Glutamatergic neuron (in vitro differentiated cells): ENCODE data around the gene CDC5L. TPM values are rescaled to one million over a fixed set of nuclear protein-coding genes. Genes with fewer than 3 reads are reported as not detected.
"Not testable (repeated sequence)": the region's sequence is repeated elsewhere in the genome, so short reads cannot be mapped to it uniquely, and the experiment has no call there.

Experiments
- DNase-seq: peaks from one replicate; pipeline ENCODE4 v3.0.0; 2022
- H3K27ac Mint-ChIP-seq: one replicate; pipeline ENCODE4 v1.8.0; 2020; ENCODE audit warnings: mild to moderate bottlenecking, mixed read lengths, inconsistent platforms; ENCODE audit not compliant: unreplicated experiment
- H3K27me3 Mint-ChIP-seq: one replicate; pipeline ENCODE4 v1.8.0; 2020; ENCODE audit warnings: mild to moderate bottlenecking, moderate library complexity, mixed read lengths, inconsistent platforms; ENCODE audit not compliant: unreplicated experiment
- H3K36me3 Mint-ChIP-seq: one replicate; pipeline ENCODE4 v1.8.0; 2020; ENCODE audit warnings: mild to moderate bottlenecking, mixed read lengths, inconsistent platforms; ENCODE audit not compliant: unreplicated experiment
- H3K4me1 Mint-ChIP-seq: one replicate; pipeline ENCODE4 v1.8.0; 2020; ENCODE audit warnings: mild to moderate bottlenecking, low read depth, mixed read lengths, inconsistent platforms; ENCODE audit not compliant: unreplicated experiment
- H3K4me3 Mint-ChIP-seq: one replicate; pipeline ENCODE4 v1.8.0; 2020; ENCODE audit warnings: mild to moderate bottlenecking, mixed read lengths, inconsistent platforms; ENCODE audit not compliant: unreplicated experiment
- H3K9me3 Mint-ChIP-seq: one replicate; pipeline ENCODE4 v1.8.0; 2020; ENCODE audit warnings: mild to moderate bottlenecking, moderate library complexity, mixed read lengths, inconsistent platforms; ENCODE audit not compliant: unreplicated experiment
- total RNA-seq: library from RNA; stranded (reverse); fragmentation: NEBNext Ultra II Directional; extraction: Animal tissue kit (Norgen Biotek cat#: 25700); gene quantifications from one replicate; pipeline ENCODE4 v1.2.1, GENCODE V29; 2021; ENCODE audit not compliant: unreplicated experiment
- TF ChIP-seq, protein P1 (sequence below): fragments of 200-600 bp; sonication (generic); IDR thresholded peaks from one replicate; pipeline ENCODE4 v1.5.0; 2021; ENCODE audit not compliant: partially characterized antibody, unreplicated experiment

The CDC5L gene
- total RNA-seq, 1 donor from 2014 or later: 19.6 TPM

- H3K4me1 Mint-ChIP-seq: no peaks in the 10 kb centered on the region
- no peaks in the 10 kb centered on the region for H3K36me3 Mint-ChIP-seq
- H3K9me3 Mint-ChIP-seq: no peaks in the 10 kb centered on the region
- no peak for DNase-seq
- H3K27me3 Mint-ChIP-seq: peaks cover 4% of the 10 kb centered on the region
- TF ChIP-seq, protein P1, sequence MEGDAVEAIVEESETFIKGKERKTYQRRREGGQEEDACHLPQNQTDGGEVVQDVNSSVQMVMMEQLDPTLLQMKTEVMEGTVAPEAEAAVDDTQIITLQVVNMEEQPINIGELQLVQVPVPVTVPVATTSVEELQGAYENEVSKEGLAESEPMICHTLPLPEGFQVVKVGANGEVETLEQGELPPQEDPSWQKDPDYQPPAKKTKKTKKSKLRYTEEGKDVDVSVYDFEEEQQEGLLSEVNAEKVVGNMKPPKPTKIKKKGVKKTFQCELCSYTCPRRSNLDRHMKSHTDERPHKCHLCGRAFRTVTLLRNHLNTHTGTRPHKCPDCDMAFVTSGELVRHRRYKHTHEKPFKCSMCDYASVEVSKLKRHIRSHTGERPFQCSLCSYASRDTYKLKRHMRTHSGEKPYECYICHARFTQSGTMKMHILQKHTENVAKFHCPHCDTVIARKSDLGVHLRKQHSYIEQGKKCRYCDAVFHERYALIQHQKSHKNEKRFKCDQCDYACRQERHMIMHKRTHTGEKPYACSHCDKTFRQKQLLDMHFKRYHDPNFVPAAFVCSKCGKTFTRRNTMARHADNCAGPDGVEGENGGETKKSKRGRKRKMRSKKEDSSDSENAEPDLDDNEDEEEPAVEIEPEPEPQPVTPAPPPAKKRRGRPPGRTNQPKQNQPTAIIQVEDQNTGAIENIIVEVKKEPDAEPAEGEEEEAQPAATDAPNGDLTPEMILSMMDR: no peak
- H3K4me3 Mint-ChIP-seq: no peak overlapping the region
- no peak overlapping the region for H3K27ac Mint-ChIP-seq
Observed at GRCh38 chr6:44341095-44341890, 46.2 kb upstream of the CDC5L start.

DNA sequence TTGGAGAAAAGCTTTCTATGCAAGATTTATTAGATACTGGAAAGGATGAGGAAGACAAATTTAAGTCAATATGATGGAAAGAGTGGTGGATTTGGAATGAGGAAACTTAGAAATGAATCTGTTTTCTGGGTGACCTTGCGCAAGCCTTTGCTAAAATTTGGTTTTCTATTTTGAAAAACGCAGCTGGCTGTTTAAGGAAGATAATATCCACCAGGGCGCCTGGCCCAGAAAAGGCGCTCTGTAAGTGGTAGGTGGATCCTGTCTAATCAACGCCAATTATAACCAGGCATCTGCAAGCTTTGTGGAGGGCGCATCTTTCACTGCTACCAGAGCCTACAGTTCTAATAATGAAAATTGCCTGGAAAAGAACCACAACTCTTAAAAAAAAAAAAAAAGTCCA is 45.5 kb upstream of the CDC5L start:
- H3K4me1 Mint-ChIP-seq: no peaks in the 10 kb centered on the region
- H3K27me3 Mint-ChIP-seq: peaks cover 4% of the 10 kb centered on the region
- DNase-seq: no peak
- no peak overlapping the region for H3K4me3 Mint-ChIP-seq
- H3K27ac Mint-ChIP-seq: no peak overlapping the region
- H3K36me3 Mint-ChIP-seq: no peaks in the 10 kb centered on the region
- no peaks in the 10 kb centered on the region for H3K9me3 Mint-ChIP-seq
- TF ChIP-seq, protein P1: no peak

DNA sequence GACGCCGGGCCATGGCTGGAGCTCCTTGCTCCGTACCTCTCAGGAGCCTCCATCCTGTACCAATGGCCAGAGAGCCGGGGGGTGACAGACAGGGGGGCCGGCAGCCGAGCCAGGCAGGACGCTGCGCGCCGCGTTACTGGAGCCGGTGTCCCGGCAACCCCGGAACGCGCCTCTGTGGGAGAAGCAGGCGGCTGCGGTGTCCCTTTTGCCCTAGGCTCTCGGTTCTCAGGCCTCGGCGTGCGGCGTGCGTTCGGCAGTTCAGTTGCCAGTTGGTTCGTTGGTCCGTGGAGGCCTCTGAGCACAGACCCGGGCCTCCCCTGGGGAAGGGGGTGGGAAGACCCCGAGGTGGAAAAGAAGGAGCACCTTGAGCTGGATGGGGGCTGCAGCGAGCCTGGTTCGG is 45.0 kb upstream of the CDC5L start, which contains the start of gene SPATS1:
TSS of gene SPATS1 (plus strand) at position 162 of the 400 bp plus-strand sequence. CDS start 446 bp downstream, outside the sequence.
- DNase-seq: peak; percentile 45
- Mint-ChIP-seq H3K36me3 (no peaks in the 10 kb centered on the region), H3K9me3 (no peaks in the 10 kb centered on the region), H3K4me3 (peak within 1 kb of the TSS; percentile 21), H3K27ac (no peak within 1 kb of the TSS), H3K27me3 (peaks cover 4% of the 10 kb centered on the region), H3K4me1 (no peaks in the 10 kb centered on the region)
- TF ChIP-seq, protein P1: no peak

DNA sequence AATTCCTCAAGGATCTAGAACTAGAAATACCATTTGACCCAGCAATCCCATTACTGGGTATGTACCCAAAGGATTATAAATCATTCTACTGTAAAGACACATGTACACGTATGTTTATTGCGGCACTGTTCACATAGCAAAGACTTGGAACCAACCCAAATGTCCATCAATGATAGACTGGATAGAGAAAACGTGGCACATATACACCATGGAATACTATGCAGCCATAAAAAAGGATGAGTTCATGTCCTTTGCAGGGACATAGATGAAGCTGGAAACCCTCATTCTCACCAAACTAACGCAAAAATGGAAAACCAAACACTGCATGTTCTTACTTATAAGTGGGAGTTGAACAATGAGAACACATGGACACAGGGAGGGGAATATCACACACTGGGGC is 40.7 kb upstream of the CDC5L start:
- H3K4me3 Mint-ChIP-seq, H3K4me1 Mint-ChIP-seq: not testable (repeated sequence)

DNA sequence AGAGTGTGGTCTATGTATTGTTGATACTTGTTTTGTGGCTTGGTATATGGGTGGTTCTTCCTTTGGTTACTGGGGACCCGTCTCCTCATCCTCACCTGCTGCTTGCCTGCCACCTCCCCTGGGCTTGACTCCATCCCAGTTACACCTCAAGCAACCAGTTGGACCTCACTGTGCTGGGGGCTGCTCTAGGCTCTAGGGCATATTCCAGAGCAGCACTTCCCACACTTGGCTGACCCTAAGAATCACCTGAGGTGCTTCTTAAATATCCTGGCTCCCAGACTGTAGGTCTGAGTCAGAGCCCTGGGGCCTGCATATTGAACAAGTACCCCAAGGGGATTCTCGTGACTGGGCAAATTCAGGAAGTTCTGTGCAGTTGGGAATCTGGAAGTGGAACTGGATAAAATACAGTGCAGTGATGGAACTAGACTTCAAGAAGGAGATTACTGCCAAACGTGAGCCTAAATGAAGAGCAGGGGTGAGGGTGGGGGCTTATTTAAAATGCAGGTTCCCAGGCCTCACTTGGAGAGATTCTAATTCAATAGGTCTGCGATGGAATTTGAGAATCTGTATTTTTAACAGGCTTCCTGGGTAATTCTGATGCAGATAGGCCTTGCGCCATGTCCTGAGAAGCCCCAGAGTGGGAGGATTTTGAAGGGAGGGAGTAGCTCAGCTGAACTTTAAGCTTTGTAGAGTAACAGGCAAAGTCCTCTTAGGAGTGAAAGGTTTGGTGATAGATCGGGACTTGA is 37.4 kb upstream of the CDC5L start:
- Mint-ChIP-seq H3K4me3 (no peak overlapping the region), H3K36me3 (no peaks in the 10 kb centered on the region), H3K27me3 (no peaks in the 10 kb centered on the region), H3K9me3 (no peaks in the 10 kb centered on the region), H3K27ac (no peak overlapping the region), H3K4me1 (no peaks in the 10 kb centered on the region)
- TF ChIP-seq, protein P1: no peak
- DNase-seq: no peak

More for the DNA sequence above, 40.7 kb upstream of the CDC5L start:
- not testable (repeated sequence) for H3K9me3 Mint-ChIP-seq, DNase-seq, H3K27ac Mint-ChIP-seq, H3K27me3 Mint-ChIP-seq, H3K36me3 Mint-ChIP-seq

GRCh38 chr6:44350650-44350994 is 36.9 kb upstream of the CDC5L start:
- not testable (repeated sequence) for DNase-seq, H3K9me3 Mint-ChIP-seq, H3K4me3 Mint-ChIP-seq, H3K27me3 Mint-ChIP-seq, H3K36me3 Mint-ChIP-seq, H3K4me1 Mint-ChIP-seq, H3K27ac Mint-ChIP-seq
